Loucy (cell line): ENCODE data around the gene OTOA.
"Not testable (repeated sequence)": the region's sequence is repeated elsewhere in the genome, so short reads cannot be mapped to it uniquely, and the experiment has no call there.

Experiments
- EZH2phosphoT487 ChIP-seq: fragments of 200-600 bp; IDR thresholded peaks from 2 replicates; pipeline ENCODE4 v1.6.1; 2018; ENCODE audit warnings: antibody characterized with exemption, mild to moderate bottlenecking, moderate library complexity, borderline replicate concordance
- TF ChIP-seq, protein P1 (sequence below): fragments of 200-600 bp; sonication (generic); conservative IDR thresholded peaks from 2 replicates; pipeline ENCODE4 v1.5.1; 2014; ENCODE audit warnings: mild to moderate bottlenecking, antibody characterized with exemption, low read length

DNA sequence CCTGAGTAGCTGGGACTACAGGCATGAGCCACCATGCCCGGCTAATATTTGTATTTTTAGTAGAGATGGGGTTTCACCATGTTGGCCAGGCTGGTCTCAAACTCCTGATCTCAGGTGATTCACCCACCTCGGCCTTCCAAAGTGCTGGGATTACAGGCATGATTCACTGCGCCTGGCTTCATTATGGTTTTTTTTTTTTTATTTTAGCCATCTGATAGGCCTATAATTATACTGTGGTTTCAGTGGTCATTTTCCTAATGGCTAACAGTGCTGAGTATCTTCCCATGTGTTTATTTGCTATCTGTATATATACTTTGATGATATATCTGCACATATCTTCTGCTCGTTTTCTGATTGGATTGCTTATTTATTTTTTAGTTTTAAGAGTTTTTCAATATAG, 10.7 kb downstream of the OTOA start:
- TF ChIP-seq, protein P1, sequence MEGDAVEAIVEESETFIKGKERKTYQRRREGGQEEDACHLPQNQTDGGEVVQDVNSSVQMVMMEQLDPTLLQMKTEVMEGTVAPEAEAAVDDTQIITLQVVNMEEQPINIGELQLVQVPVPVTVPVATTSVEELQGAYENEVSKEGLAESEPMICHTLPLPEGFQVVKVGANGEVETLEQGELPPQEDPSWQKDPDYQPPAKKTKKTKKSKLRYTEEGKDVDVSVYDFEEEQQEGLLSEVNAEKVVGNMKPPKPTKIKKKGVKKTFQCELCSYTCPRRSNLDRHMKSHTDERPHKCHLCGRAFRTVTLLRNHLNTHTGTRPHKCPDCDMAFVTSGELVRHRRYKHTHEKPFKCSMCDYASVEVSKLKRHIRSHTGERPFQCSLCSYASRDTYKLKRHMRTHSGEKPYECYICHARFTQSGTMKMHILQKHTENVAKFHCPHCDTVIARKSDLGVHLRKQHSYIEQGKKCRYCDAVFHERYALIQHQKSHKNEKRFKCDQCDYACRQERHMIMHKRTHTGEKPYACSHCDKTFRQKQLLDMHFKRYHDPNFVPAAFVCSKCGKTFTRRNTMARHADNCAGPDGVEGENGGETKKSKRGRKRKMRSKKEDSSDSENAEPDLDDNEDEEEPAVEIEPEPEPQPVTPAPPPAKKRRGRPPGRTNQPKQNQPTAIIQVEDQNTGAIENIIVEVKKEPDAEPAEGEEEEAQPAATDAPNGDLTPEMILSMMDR: not testable (repeated sequence)
- TF ChIP-seq EZH2phosphoT487: not testable (repeated sequence)
